DOHH2 (cell line): Measurements from ENCODE around the gene ADAM19.

Source experiments
- EZH2phosphoT487 ChIP-seq: fragments of 200-600 bp; sonication (generic); IDR thresholded peaks from 2 replicates; pipeline ENCODE4 v1.6.1; 2017; ENCODE audit warnings: borderline replicate concordance, mild to moderate bottlenecking, antibody characterized with exemption, low read length, moderate library complexity, mixed read lengths
- TF ChIP-seq, protein P1 (sequence below): fragments of 200-600 bp; sonication (generic); IDR thresholded peaks from one replicate; pipeline ENCODE4 v1.5.1; 2014; ENCODE audit warnings: antibody characterized with exemption, mild to moderate bottlenecking, low read depth, low read length; ENCODE audit not compliant: poor library complexity, severe bottlenecking

- TF ChIP-seq, protein P1, sequence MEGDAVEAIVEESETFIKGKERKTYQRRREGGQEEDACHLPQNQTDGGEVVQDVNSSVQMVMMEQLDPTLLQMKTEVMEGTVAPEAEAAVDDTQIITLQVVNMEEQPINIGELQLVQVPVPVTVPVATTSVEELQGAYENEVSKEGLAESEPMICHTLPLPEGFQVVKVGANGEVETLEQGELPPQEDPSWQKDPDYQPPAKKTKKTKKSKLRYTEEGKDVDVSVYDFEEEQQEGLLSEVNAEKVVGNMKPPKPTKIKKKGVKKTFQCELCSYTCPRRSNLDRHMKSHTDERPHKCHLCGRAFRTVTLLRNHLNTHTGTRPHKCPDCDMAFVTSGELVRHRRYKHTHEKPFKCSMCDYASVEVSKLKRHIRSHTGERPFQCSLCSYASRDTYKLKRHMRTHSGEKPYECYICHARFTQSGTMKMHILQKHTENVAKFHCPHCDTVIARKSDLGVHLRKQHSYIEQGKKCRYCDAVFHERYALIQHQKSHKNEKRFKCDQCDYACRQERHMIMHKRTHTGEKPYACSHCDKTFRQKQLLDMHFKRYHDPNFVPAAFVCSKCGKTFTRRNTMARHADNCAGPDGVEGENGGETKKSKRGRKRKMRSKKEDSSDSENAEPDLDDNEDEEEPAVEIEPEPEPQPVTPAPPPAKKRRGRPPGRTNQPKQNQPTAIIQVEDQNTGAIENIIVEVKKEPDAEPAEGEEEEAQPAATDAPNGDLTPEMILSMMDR = no peak
- no peak for TF ChIP-seq EZH2phosphoT487
Observed at GRCh38 chr5:157509587-157509986, 66.0 kb downstream of the ADAM19 start.
